K562 (cell line): Measurements from ENCODE around the gene OSBPL10. TPM values are rescaled to one million over a fixed set of nuclear protein-coding genes. Genes with fewer than 3 reads are reported as not detected.
"Not testable (repeated sequence)": the region's sequence is repeated elsewhere in the genome, so short reads cannot be mapped to it uniquely, and the experiment has no call there.

ENCODE experiments used
- ATAC-seq: fragments of 200-7000 bp; cut with Tn5 transposase; 3 replicates; pipeline ENCODE4 v1.9.1; 2020; ENCODE audit warnings: moderate library complexity
- BruUV-seq: library from RNA; stranded (reverse); fragments of 400-500 nt; replicated peaks from 2 replicates; lab custom pipeline; 2021; lab: Mats Ljungman, UMichigan
- CTCF ChIA-PET: fragments of 300-600 bp; formaldehyde crosslinking; extraction: SDS; loops from one replicate; lab custom pipeline; 2021; ENCODE audit warnings: low intra/inter-chr PET ratio; lab: Yijun Ruan, JAX
- POLR2A ChIA-PET: fragments of 300-600, 350-650 bp; sonication (Branson Sonifier 250); formaldehyde crosslinking; extraction: SDS; loops from one replicate; lab custom pipeline; 2021; ENCODE audit warnings: antibody characterized with exemption, inconsistent platforms; lab: Yijun Ruan, JAX
- DNase-seq, 4 experiments: peaks; one replicate each; pipeline versions ENCODE4 v3.0.0 to v3.0.0-alpha.2; 2011 to 2018; ENCODE audit warnings: low spot score in 3 of 4, mixed read lengths in 3 of 4; ENCODE audit errors: extremely low read depth in 1 of 4
- FAIRE-seq: peaks from 2 replicates; lab custom pipeline; 2011; peaks lifted over from hg19 to GRCh38; lab: Jason Lieb, UNC
- H2AFZ ChIP-seq: 2 replicates; pipeline ENCODE4 v1.6.0; 2011; ENCODE audit warnings: low read depth, low read length, control low read depth, inconsistent platforms
- H3K27ac ChIP-seq: fragments of 200-600 bp; 3 replicates; pipeline ENCODE4 v1.8.0; 2011; ENCODE audit warnings: low read depth, mild to moderate bottlenecking, control low read depth, inconsistent platforms, low read length, moderate library complexity, mixed read lengths; ENCODE audit errors: extremely low read depth
- H3K27me3 ChIP-seq, 2 experiments: fragments of 300-600 bp in 1 of 2; 2 replicates in 1 of 2; 3 replicates in 1 of 2; pipeline versions ENCODE4 v1.6.0 to v1.8.0; 2011; ENCODE audit warnings: inconsistent platforms in 2 of 2, low read length in 2 of 2, mild to moderate bottlenecking in 1 of 2, mixed read lengths in 1 of 2, moderate library complexity in 1 of 2; ENCODE audit not compliant: control insufficient read depth in 2 of 2, insufficient read depth in 2 of 2
- H3K36me3 ChIP-seq: fragments of 300-600 bp; 3 replicates; pipeline ENCODE4 v1.8.0; 2011; ENCODE audit warnings: mild to moderate bottlenecking, low read length, inconsistent platforms; ENCODE audit not compliant: control insufficient read depth, insufficient read depth
- H3K4me1 ChIP-seq, 2 experiments: fragments of 200-600 bp in 1 of 2; replicated peaks in 1 of 2; 2 replicates in 1 of 2; 3 replicates in 1 of 2; pipeline versions ENCODE4 v1.5.1 to v1.8.0; 2011; ENCODE audit warnings: inconsistent platforms in 2 of 2, low read length in 2 of 2, mild to moderate bottlenecking in 1 of 2, mixed read lengths in 1 of 2, moderate library complexity in 1 of 2; ENCODE audit not compliant: control insufficient read depth in 2 of 2, insufficient read depth in 2 of 2
- H3K4me2 ChIP-seq: 2 replicates; pipeline ENCODE4 v1.6.1; 2011; ENCODE audit warnings: low read length, control low read depth, inconsistent platforms, mixed read lengths; ENCODE audit not compliant: insufficient read depth
- H3K4me3 ChIP-seq: fragments of 200-600 bp; sonication (generic), shearing (Covaris generic); 2 replicates; pipeline ENCODE4 v1.5.1; 2016; ENCODE audit warnings: control low read depth, inconsistent platforms
- H3K79me2 ChIP-seq: fragments of 200-600 bp; 3 replicates; pipeline ENCODE4 v1.8.0; 2011; ENCODE audit warnings: low read length, inconsistent platforms; ENCODE audit not compliant: control insufficient read depth, insufficient read depth
- H3K9ac ChIP-seq, 2 experiments: 2 replicates each; pipeline versions ENCODE4 v1.6.0 to v1.6.1; 2011; ENCODE audit warnings: low read depth in 2 of 2, low read length in 2 of 2, control low read depth in 1 of 2, inconsistent platforms in 1 of 2, mild to moderate bottlenecking in 1 of 2, mixed read lengths in 1 of 2; ENCODE audit not compliant: insufficient read depth in 1 of 2
- H3K9me1 ChIP-seq: one replicate; pipeline ENCODE4 v1.6.0; 2011; ENCODE audit warnings: inconsistent platforms, mild to moderate bottlenecking, low read length, moderate library complexity; ENCODE audit not compliant: control insufficient read depth, insufficient read depth
- H3K9me3 ChIP-seq: replicated peaks from 2 replicates; pipeline ENCODE4 v1.5.1; 2011; ENCODE audit warnings: low read depth, low read length, inconsistent platforms; ENCODE audit not compliant: control insufficient read depth, insufficient read depth
- H4K20me1 ChIP-seq: replicated peaks from 2 replicates; pipeline ENCODE4 v1.6.1; 2011; ENCODE audit warnings: low read length, inconsistent platforms, mixed read lengths; ENCODE audit not compliant: control insufficient read depth, insufficient read depth
- POLR2A ChIP-seq: fragments of 450-650 bp; conservative IDR thresholded peaks from 2 replicates; pipeline ENCODE4 v1.6.1; 2016
- ZNF431 ChIP-seq: sonication (generic); formaldehyde crosslinking; IDR thresholded peaks from 2 replicates; pipeline ENCODE4 v1.8.0; 2022; ENCODE audit warnings: mild to moderate bottlenecking, missing genetic modification reagents
- ZNF740 ChIP-seq, 3 experiments: fragments of 200-800 bp in 1 of 3; sonication (Bioruptor generic) in 1 of 3; sonication (generic) in 1 of 3; formaldehyde crosslinking in 1 of 3; IDR thresholded peaks; 2 replicates each; pipeline versions ENCODE4 v1.6.1 to v1.8.0; 2016 to 2022; ENCODE audit warnings: mild to moderate bottlenecking in 2 of 3, missing compliant biosample characterization in 2 of 3, missing genetic modification characterization in 2 of 3, missing genetic modification reagents in 1 of 3
- WGBS: fragments of 100-300 bp; shearing (Covaris generic); methylation state at CpG from one replicate; pipeline ENCODE4 v1.1.6; 2016; ENCODE audit warnings: low coverage, mixed read lengths; ENCODE audit not compliant: insufficient coverage; ENCODE audit errors: missing lambda C conversion rate; 5-methylcytosine and 5-hydroxymethylcytosine counted together
- in situ Hi-C: fragments of 300-500 bp; cut with MboI; formaldehyde crosslinking; loops from 4 replicates; pipeline ENCODE4 v1.15.0; 2018; ENCODE audit warnings: inconsistent platforms, mixed read lengths
- intact Hi-C: fragments of 100-400 bp; cut with micrococcal nuclease; formaldehyde crosslinking; loops from 2 replicates; pipeline ENCODE4 v1.14.2; 2022
- polyA plus RNA-seq, 8 experiments: library from polyadenylated mRNA; depleted of rRNA in 4 of 8; stranded (reverse) in 5 of 8; unstranded in 3 of 8; fragments of >200 nt; fragmentation: Nextera tagmentation in 2 of 8; fragmentation: Illumina TruSeq in 1 of 8; extraction: Ambion mirVana in 2 of 8; extraction: Trizol in 1 of 8; gene quantifications; 2 replicates each; pipeline versions ENCODE4 v1.2.1 to v1.2.3, GENCODE V29; 2011 to 2014; ENCODE audit warnings: inconsistent platforms in 1 of 8, missing spikeins in 1 of 8
- total RNA-seq, 7 experiments: library from RNA; depleted of rRNA in 6 of 7; stranded (reverse); fragments of >200 nt in 6 of 7; fragmentation: Illumina TruSeq in 2 of 7; extraction: Trizol in 2 of 7; gene quantifications; 2 replicates each; pipeline versions ENCODE4 v1.2.1 to v1.2.3, GENCODE V29; 2011 to 2021; ENCODE audit warnings: low replicate concordance in 1 of 7

OSBPL10 gene
- total and polyA plus RNA-seq, 9 of the 15 experiments (the other 6 are each of a cell fraction or from before 2014, with no cell fraction given): 0.03 to 0.19 (median 0.14) TPM; not detected in 2

DNA sequence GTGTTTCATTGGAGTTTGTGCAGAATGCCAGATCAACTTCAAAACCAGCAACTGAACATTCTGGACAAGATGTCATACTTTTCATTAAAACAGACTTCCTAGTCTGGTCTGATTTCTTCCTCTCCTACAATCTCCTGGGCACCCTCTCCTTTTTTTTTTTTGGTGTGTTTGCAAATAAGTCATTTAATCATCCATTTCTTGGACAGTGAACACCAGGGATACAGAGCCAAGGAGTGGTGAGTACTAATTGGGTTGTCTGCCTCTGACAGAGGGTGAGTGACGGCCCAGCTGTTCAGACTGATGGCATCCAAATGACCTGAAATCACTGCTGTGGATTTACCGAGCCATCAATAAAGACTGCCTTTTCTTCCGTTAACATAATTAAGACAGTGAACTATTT lies 290.3 kb downstream of the OSBPL10 start (continued):
- TF ChIP-seq ZNF740 (CRISPR knock-in tag; IDR thresholded peaks at IDR 0.05) (no peak), ZNF740 (tag; IDR thresholded peaks at IDR 0.05) (no peak), POLR2A (no peak)

GRCh38 chr3:31689523-31689922 lies 291.5 kb downstream of the OSBPL10 start:
- intact Hi-C loops, H3K4me3 ChIP-seq, POLR2A ChIA-PET, H3K27ac ChIP-seq, H3K9ac ChIP-seq, H2AFZ ChIP-seq, BruUV-seq, H3K9me1 ChIP-seq, H3K4me2 ChIP-seq, DNase-seq, H3K79me2 ChIP-seq, ATAC-seq, in situ Hi-C loops, H3K9me3 ChIP-seq, CTCF ChIA-PET, FAIRE-seq, H4K20me1 ChIP-seq, H3K36me3 ChIP-seq, H3K4me1 ChIP-seq: not testable (repeated sequence)
- TF ChIP-seq ZNF431: peak; percentile 73
- 1% methylated on average over 4 of the region's 4 CpGs for WGBS
- H3K27me3 ChIP-seq: peaks cover 3 to 19% of the 10 kb centered on the region in 2 experiments; a peak in 4 of 5 replicates
